ENCODE data around the gene VPS39.

VPS39 gene

GRCh38 chr15:42158941-42159340 lies 49.2 kb downstream of the VPS39 start:
- TF ChIP-seq, protein P1, sequence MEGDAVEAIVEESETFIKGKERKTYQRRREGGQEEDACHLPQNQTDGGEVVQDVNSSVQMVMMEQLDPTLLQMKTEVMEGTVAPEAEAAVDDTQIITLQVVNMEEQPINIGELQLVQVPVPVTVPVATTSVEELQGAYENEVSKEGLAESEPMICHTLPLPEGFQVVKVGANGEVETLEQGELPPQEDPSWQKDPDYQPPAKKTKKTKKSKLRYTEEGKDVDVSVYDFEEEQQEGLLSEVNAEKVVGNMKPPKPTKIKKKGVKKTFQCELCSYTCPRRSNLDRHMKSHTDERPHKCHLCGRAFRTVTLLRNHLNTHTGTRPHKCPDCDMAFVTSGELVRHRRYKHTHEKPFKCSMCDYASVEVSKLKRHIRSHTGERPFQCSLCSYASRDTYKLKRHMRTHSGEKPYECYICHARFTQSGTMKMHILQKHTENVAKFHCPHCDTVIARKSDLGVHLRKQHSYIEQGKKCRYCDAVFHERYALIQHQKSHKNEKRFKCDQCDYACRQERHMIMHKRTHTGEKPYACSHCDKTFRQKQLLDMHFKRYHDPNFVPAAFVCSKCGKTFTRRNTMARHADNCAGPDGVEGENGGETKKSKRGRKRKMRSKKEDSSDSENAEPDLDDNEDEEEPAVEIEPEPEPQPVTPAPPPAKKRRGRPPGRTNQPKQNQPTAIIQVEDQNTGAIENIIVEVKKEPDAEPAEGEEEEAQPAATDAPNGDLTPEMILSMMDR (IDR thresholded peaks at IDR 0.05; ENCODE audit: insufficient read depth, low read length, poor library complexity, severe bottlenecking): no peak
- no peak for DNase-seq (ENCODE audit: extremely low read depth, insufficient read length)
- Histone ChIP-seq H3K27me3 (replicated peaks; ENCODE audit: control insufficient read depth, insufficient read depth, low read length) (no peaks in the 10 kb centered on the region), H3K4me3 (replicated peaks; ENCODE audit: low read depth, low read length) (no peak overlapping the region), H3K36me3 (ENCODE audit: control insufficient read depth, insufficient read depth, low read length) (peaks cover 32% of the 10 kb centered on the region)

GRCh38 chr15:42157981-42158765 lies 49.9 kb downstream of the VPS39 start:
- Histone ChIP-seq H3K27me3 (replicated peaks; ENCODE audit: control insufficient read depth, insufficient read depth, low read length) (no peaks in the 10 kb centered on the region), H3K4me3 (replicated peaks; ENCODE audit: low read depth, low read length) (no peak overlapping the region), H3K36me3 (ENCODE audit: control insufficient read depth, insufficient read depth, low read length) (peaks cover 29% of the 10 kb centered on the region)
- no peak for DNase-seq (ENCODE audit: extremely low read depth, insufficient read length)
- TF ChIP-seq, protein P1 (IDR thresholded peaks at IDR 0.05; ENCODE audit: insufficient read depth, low read length, poor library complexity, severe bottlenecking): no peak

DNA sequence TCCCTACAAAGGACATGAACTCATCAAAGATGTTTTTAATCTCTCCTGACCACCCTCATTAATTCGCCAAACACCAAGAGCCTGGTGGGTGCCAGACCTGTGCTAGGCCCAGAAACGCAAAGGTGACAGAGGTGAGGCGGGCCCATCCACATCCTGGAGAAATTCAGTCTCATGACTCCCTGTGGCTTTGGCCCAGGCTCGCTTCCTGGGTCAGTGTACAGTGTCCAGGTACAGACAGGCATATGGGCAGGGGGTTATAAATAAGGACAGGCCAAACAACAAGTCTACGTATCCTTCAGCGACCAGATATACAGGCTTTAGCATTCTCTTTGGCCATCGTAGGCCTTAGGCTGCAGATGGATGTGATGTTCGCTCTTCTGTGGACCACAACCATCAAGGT lies 50.7 kb downstream of the VPS39 start:
- Histone ChIP-seq H3K27me3 (replicated peaks; ENCODE audit: control insufficient read depth, insufficient read depth, low read length) (no peaks in the 10 kb centered on the region), H3K36me3 (ENCODE audit: control insufficient read depth, insufficient read depth, low read length) (peaks cover 23% of the 10 kb centered on the region), H3K4me3 (replicated peaks; ENCODE audit: low read depth, low read length) (no peak overlapping the region)
- TF ChIP-seq, protein P1 (IDR thresholded peaks at IDR 0.05; ENCODE audit: insufficient read depth, low read length, poor library complexity, severe bottlenecking): no peak
- DNase-seq (ENCODE audit: extremely low read depth, insufficient read length): no peak

DNA sequence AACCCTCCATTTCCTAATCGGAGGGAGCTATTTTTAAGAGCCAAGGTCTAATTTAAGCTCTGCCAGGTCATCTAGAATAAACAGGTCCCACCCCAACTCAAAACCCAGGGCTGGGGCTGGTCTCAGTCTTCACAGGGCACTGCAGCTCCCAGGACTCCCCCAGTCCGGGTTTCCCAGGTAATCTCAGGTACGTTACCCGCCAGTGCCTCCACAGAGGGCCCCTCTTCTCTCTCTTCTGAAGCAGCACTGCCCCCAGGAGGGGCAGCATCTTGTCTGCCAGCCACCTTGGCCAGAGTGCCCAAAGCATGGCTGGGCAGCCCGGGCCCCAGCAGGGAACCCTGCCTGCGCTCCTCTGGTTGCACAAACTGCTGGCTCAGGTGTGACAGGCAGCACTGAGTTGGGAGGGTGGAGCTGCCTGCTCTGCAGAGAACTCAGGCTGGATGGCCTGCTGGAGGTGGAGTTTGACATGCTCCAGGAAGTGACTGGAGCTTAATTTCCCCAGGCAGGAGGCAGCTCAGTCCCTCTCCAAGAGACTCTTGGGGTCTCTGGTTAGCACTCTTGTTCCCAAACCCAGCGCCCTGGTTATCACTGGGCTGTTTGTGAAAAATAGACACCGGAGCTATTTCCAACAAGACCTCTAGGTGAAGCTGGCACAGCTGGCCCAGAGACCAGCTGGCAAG lies 51.7 kb downstream of the VPS39 start, which contains the start of gene PLA2G4F:
Gene PLA2G4F (minus strand): TSS at position 394 of the 680 bp plus-strand sequence. CDS start 87 bp downstream, at position 307.
- Histone ChIP-seq H3K36me3 (ENCODE audit: control insufficient read depth, insufficient read depth, low read length) (peaks cover 14% of the 10 kb centered on the region), H3K27me3 (replicated peaks; ENCODE audit: control insufficient read depth, insufficient read depth, low read length) (no peaks in the 10 kb centered on the region), H3K4me3 (replicated peaks; ENCODE audit: low read depth, low read length) (no peak within 1 kb of the TSS)
- TF ChIP-seq, protein P1 (IDR thresholded peaks at IDR 0.05; ENCODE audit: insufficient read depth, low read length, poor library complexity, severe bottlenecking): no peak
- DNase-seq (ENCODE audit: extremely low read depth, insufficient read length): no peak

GRCh38 chr15:42155546-42156242 lies 52.4 kb downstream of the VPS39 start:
- no peak overlapping the region for H3K4me3 ChIP-seq (replicated peaks; ENCODE audit: low read depth, low read length)
- TF ChIP-seq, protein P1 (IDR thresholded peaks at IDR 0.05; ENCODE audit: insufficient read depth, low read length, poor library complexity, severe bottlenecking): no peak
- H3K27me3 ChIP-seq (replicated peaks; ENCODE audit: control insufficient read depth, insufficient read depth, low read length): no peaks in the 10 kb centered on the region
- peaks cover 13% of the 10 kb centered on the region for H3K36me3 ChIP-seq (ENCODE audit: control insufficient read depth, insufficient read depth, low read length)
- DNase-seq (ENCODE audit: extremely low read depth, insufficient read length): no peak
